KMS-11 (cell line): Measurements from ENCODE around the gene SUPT3H.

Experiments
- H2AFZ ChIP-seq: fragments of 200-600 bp; sonication (generic); 2 replicates; pipeline ENCODE4 v1.6.1; 2016; ENCODE audit warnings: antibody characterized with exemption, mixed run types, low read depth
- H3K27ac ChIP-seq: fragments of 200-600 bp; sonication (generic); 2 replicates; pipeline ENCODE4 v1.6.1; 2016; ENCODE audit warnings: mild to moderate bottlenecking, mixed run types
- H3K27me3 ChIP-seq: fragments of 200-600 bp; sonication (generic); 2 replicates; pipeline ENCODE4 v1.6.1; 2017; ENCODE audit warnings: mild to moderate bottlenecking, low read depth, mixed run types, moderate library complexity; ENCODE audit not compliant: insufficient read depth
- H3K36me3 ChIP-seq: fragments of 200-600 bp; sonication (generic); 2 replicates; pipeline ENCODE4 v1.6.1; 2017; ENCODE audit warnings: mild to moderate bottlenecking, mixed run types; ENCODE audit not compliant: insufficient read depth
- H3K4me1 ChIP-seq: fragments of 200-600 bp; sonication (generic); 2 replicates; pipeline ENCODE4 v1.6.1; 2016; ENCODE audit warnings: mild to moderate bottlenecking, low read depth, mixed run types; ENCODE audit not compliant: poor library complexity, severe bottlenecking
- H3K4me2 ChIP-seq: fragments of 200-600 bp; sonication (generic); 2 replicates; pipeline ENCODE4 v1.7.0; 2016; ENCODE audit warnings: mild to moderate bottlenecking, mixed run types
- H3K4me3 ChIP-seq: fragments of 200-600 bp; sonication (generic); IDR thresholded peaks from 2 replicates; pipeline ENCODE4 v1.6.1; 2017; ENCODE audit warnings: low read depth, low read length, mixed read lengths; ENCODE audit not compliant: insufficient read depth
- H3K79me2 ChIP-seq: fragments of 200-600 bp; sonication (generic); 2 replicates; pipeline ENCODE4 v1.6.1; 2016; ENCODE audit warnings: low read depth, mixed run types; ENCODE audit not compliant: insufficient read depth
- H3K9ac ChIP-seq: fragments of 200-600 bp; sonication (generic); 2 replicates; pipeline ENCODE4 v1.6.1; 2016; ENCODE audit warnings: mild to moderate bottlenecking, mixed run types
- H4K20me1 ChIP-seq: fragments of 200-600 bp; sonication (generic); 2 replicates; pipeline ENCODE4 v1.6.1; 2016; ENCODE audit warnings: mild to moderate bottlenecking, mixed run types; ENCODE audit not compliant: insufficient read depth
- CTCF ChIP-seq: fragments of 200-600 bp; sonication (generic); conservative IDR thresholded peaks from 2 replicates; pipeline ENCODE4 v1.6.1; 2017; ENCODE audit warnings: low read depth, mild to moderate bottlenecking, antibody characterized with exemption, low read length, moderate library complexity, mixed read lengths

SUPT3H gene

GRCh38 chr6:45012687-45013086, 365.0 kb downstream of the SUPT3H start:
- no peaks in the 10 kb centered on the region for H3K27me3 ChIP-seq
- H3K4me3 ChIP-seq: no peak overlapping the region
- H3K27ac ChIP-seq: no peak overlapping the region
- H2AFZ ChIP-seq: no peak overlapping the region
- H4K20me1 ChIP-seq: no peaks in the 10 kb centered on the region
- H3K79me2 ChIP-seq: no peaks in the 10 kb centered on the region
- peaks cover 13% of the 10 kb centered on the region for H3K4me1 ChIP-seq
- H3K36me3 ChIP-seq: peaks cover 8% of the 10 kb centered on the region; the same call in 1 of the 2 replicates
- no peak overlapping the region for H3K4me2 ChIP-seq
- H3K9ac ChIP-seq: no peak overlapping the region
- TF ChIP-seq CTCF: no peak

GRCh38 chr6:45009576-45009975, 368.2 kb downstream of the SUPT3H start:
- H2AFZ ChIP-seq: no peak overlapping the region
- TF ChIP-seq CTCF: no peak
- no peaks in the 10 kb centered on the region for H3K27me3 ChIP-seq
- H4K20me1 ChIP-seq: no peaks in the 10 kb centered on the region
- H3K79me2 ChIP-seq: no peaks in the 10 kb centered on the region
- H3K4me2 ChIP-seq: no peak overlapping the region
- no peak overlapping the region for H3K4me3 ChIP-seq
- peaks cover 8% of the 10 kb centered on the region; the same call in 1 of the 2 replicates for H3K36me3 ChIP-seq
- H3K9ac ChIP-seq: no peak overlapping the region
- H3K4me1 ChIP-seq: peaks cover 17% of the 10 kb centered on the region
- H3K27ac ChIP-seq: no peak overlapping the region

- Histone ChIP-seq H3K4me2 (no peak overlapping the region), H3K36me3 (0 out of 2 replicates have a peak, but pooled peaks cover 3% of the 10 kb centered on the region), H2AFZ (no peak overlapping the region), H3K4me3 (no peak overlapping the region), H4K20me1 (no peaks in the 10 kb centered on the region), H3K27me3 (no peaks in the 10 kb centered on the region), H3K9ac (no peak overlapping the region), H3K79me2 (no peaks in the 10 kb centered on the region), H3K27ac (no peak overlapping the region), H3K4me1 (peaks cover 43% of the 10 kb centered on the region)
- no peak for TF ChIP-seq CTCF
These were observed 370.8 kb downstream of the SUPT3H start for GRCh38 chr6:45006893-45007292.

GRCh38 chr6:45003961-45004360, 373.8 kb downstream of the SUPT3H start:
- H3K9ac ChIP-seq: no peak overlapping the region
- no peaks in the 10 kb centered on the region for H3K79me2 ChIP-seq
- H3K27me3 ChIP-seq: no peaks in the 10 kb centered on the region
- peak overlapping the region; percentile 73 for H3K4me2 ChIP-seq
- H3K4me1 ChIP-seq: peaks cover 63% of the 10 kb centered on the region
- H3K36me3 ChIP-seq: no peaks in the 10 kb centered on the region
- H4K20me1 ChIP-seq: no peaks in the 10 kb centered on the region
- no peak for TF ChIP-seq CTCF
- H3K4me3 ChIP-seq: no peak overlapping the region
- peak overlapping the region; percentile 69 for H3K27ac ChIP-seq
- no peak overlapping the region; the same call in 1 of the 2 replicates for H2AFZ ChIP-seq
